H1 (cell line): ENCODE results near the gene KHDC1L. TPM values are rescaled to one million over a fixed set of nuclear protein-coding genes. Genes with fewer than 3 reads are reported as not detected.

Experiments
- ASH2L ChIP-seq: fragments of 200-600, 300-600 bp; sonication (generic); IDR thresholded peaks from one replicate; pipeline ENCODE4 v1.7.1; 2017; ENCODE audit warnings: low read length
- BRCA1 ChIP-seq: IDR thresholded peaks from 2 replicates; pipeline ENCODE4 v1.6.1; 2012; ENCODE audit warnings: low read depth, low read length, improper control_type of control experiment
- CBX5 ChIP-seq: fragments of 300-800, 300-1000 bp; sonication (generic); IDR thresholded peaks from 2 replicates; pipeline ENCODE4 v1.7.1; 2016; ENCODE audit warnings: antibody characterized with exemption, low read length, low read depth
- CBX8 ChIP-seq: fragments of 300-800, 300-1000 bp; sonication (generic); IDR thresholded peaks from 2 replicates; pipeline ENCODE4 v1.7.1; 2016; ENCODE audit warnings: low read depth, low read length, borderline replicate concordance
- HDAC2 ChIP-seq, 2 experiments: fragments of 300-600 bp in 1 of 2; sonication (generic) in 1 of 2; IDR thresholded peaks; 2 replicates each; pipeline ENCODE4 v1.6.1; 2011 to 2012; ENCODE audit warnings: low read depth in 2 of 2, low read length in 2 of 2, mild to moderate bottlenecking in 2 of 2, moderate library complexity in 2 of 2, borderline replicate concordance in 1 of 2, inconsistent platforms in 1 of 2
- JUND ChIP-seq: IDR thresholded peaks from 2 replicates; pipeline ENCODE4 v1.6.1; 2011; ENCODE audit warnings: mild to moderate bottlenecking, improper control_type of control experiment, low read length
- PHF8 ChIP-seq: fragments of 200-600 bp; sonication (generic); conservative IDR thresholded peaks from 2 replicates; pipeline ENCODE4 v1.7.1; 2012; ENCODE audit warnings: low read depth, mild to moderate bottlenecking, inconsistent platforms, low read length, moderate library complexity
- POLR2A ChIP-seq, 2 experiments: IDR thresholded peaks; 1 replicate in 1 of 2; 2 replicates in 1 of 2; pipeline ENCODE4 v1.6.1; 2011; ENCODE audit warnings: low read depth in 2 of 2, low read length in 2 of 2, mild to moderate bottlenecking in 2 of 2; ENCODE audit errors: control extremely low read depth in 1 of 2
- POU5F1 ChIP-seq: IDR thresholded peaks from 2 replicates; pipeline ENCODE4 v1.6.1; 2011; ENCODE audit warnings: low read depth, mild to moderate bottlenecking, low read length, moderate library complexity
- RNF2 ChIP-seq: fragments of 200-900, 300-1000 bp; sonication (generic); IDR thresholded peaks from 2 replicates; pipeline ENCODE4 v1.7.1; 2016; ENCODE audit warnings: borderline replicate concordance, low read depth, mild to moderate bottlenecking, antibody characterized with exemption, low read length; ENCODE audit not compliant: poor library complexity, severe bottlenecking; ENCODE audit errors: missing control alignments
- SP1 ChIP-seq: IDR thresholded peaks from 2 replicates; pipeline ENCODE4 v1.6.1; 2011; ENCODE audit warnings: low read depth, low read length
- TAF1 ChIP-seq: IDR thresholded peaks from 2 replicates; pipeline ENCODE4 v1.6.1; 2011; ENCODE audit warnings: mild to moderate bottlenecking, low read depth, low read length
- TAF7 ChIP-seq: optimal IDR thresholded peaks from 2 replicates; pipeline ENCODE3; 2011; ENCODE audit warnings: low read depth, mild to moderate bottlenecking, inconsistent platforms, low read length, moderate library complexity, borderline replicate concordance
- TBP ChIP-seq: IDR thresholded peaks from 2 replicates; pipeline ENCODE4 v1.6.1; 2011; ENCODE audit warnings: low read depth, low read length, improper control_type of control experiment
- TCF12 ChIP-seq: IDR thresholded peaks from 2 replicates; pipeline ENCODE4 v1.6.1; 2011; ENCODE audit warnings: low read depth, mild to moderate bottlenecking, low read length
- YY1 ChIP-seq: IDR thresholded peaks from 2 replicates; pipeline ENCODE4 v1.6.1; 2011; ENCODE audit warnings: low read depth, mild to moderate bottlenecking, low read length
- ZNF274 ChIP-seq: IDR thresholded peaks from 2 replicates; pipeline ENCODE4 v1.7.0; 2012; ENCODE audit warnings: low read length, borderline replicate concordance; ENCODE audit errors: extremely low read depth
- polyA plus RNA-seq, 7 experiments: library from polyadenylated mRNA; depleted of rRNA in 3 of 7; stranded (reverse) in 5 of 7; unstranded in 2 of 7; fragments of >200 nt in 5 of 7; fragments of 200-250 nt in 2 of 7; gene quantifications; 1 replicate in 5 of 7; 2 replicates in 1 of 7; 4 replicates in 1 of 7; pipeline versions ENCODE4 v1.2.1 to v1.2.3, GENCODE V29; 2011 to 2013; ENCODE audit warnings: missing spikeins in 2 of 7, mixed read lengths in 2 of 7
- total RNA-seq: library from RNA; stranded (reverse); fragmentation: NEBNext Ultra II Directional; extraction: Animal tissue kit (Norgen Biotek cat#: 25700); gene quantifications from 2 replicates; pipeline ENCODE4 v1.2.1, GENCODE V29; 2021

Gene KHDC1L
- total and polyA plus RNA-seq, 2 of the 8 experiments (the other 6 are each of a cell fraction or from before 2014, with no cell fraction given), result 0.14 TPM; not detected in 1

GRCh38 chr6:73262671-73263569 is 37.6 kb upstream of the KHDC1L start, which contains the start of gene KHDC1 (continued):
- TF ChIP-seq SP1 (no peak), POLR2A (IDR thresholded peaks at IDR 0.05; ENCODE audit: control extremely low read depth in 1 of 2, low read depth in 2 of 2, low read length in 2 of 2) (peak; percentile 50 to 79), PHF8 (peak; percentile 76), ASH2L (peak; percentile 78), TAF1 (peak; percentile 35; the same call in 1 of the 2 replicates), ZNF274 (no peak), HDAC2 (IDR thresholded peaks at IDR 0.05; ENCODE audit: borderline replicate concordance in 1 of 2, low read depth in 2 of 2, low read length in 2 of 2) (peak in 1 of 2 experiments; percentile 84; a peak in 1 of 4 replicates), POU5F1 (no peak), BRCA1 (no peak), CBX5 (no peak), JUND (no peak), TCF12 (no peak), TAF7 (no peak), RNF2 (no peak), CBX8 (no peak), TBP (no peak; the same call in 1 of the 2 replicates), YY1 (no peak)
- TF ChIP-seq, all 59 proteins: peak for 13
